Stimulated activated CD8-positive, alpha-beta memory T cell treated with anti-CD3 and anti-CD28 coated beads, Interleukin-2, amount 100 ng/mL, for 48 hours (primary cell): ENCODE results near the gene PTK6.
"Not testable (repeated sequence)": the region's sequence is repeated elsewhere in the genome, so short reads cannot be mapped to it uniquely, and the experiment has no call there.

Experiments used
- DNase-seq, 2 donors: peaks; one replicate each; pipeline ENCODE4 v3.0.0-alpha.2; 2020; ENCODE audit warnings: low read depth in 2 of 2

The PTK6 gene

GRCh38 chr20:63536997-63537524, at the start of gene PTK6:
TSS of gene PTK6 (minus strand) at chr20:63537376. CDS start at chr20:63537314, 62 bp downstream.
- DNase-seq = no peak

GRCh38 chr20:63586797-63587196, 49.6 kb upstream of the PTK6 start:
- no peak for DNase-seq

- DNase-seq = no peak
Observed at GRCh38 chr20:63585616-63586565, 48.7 kb upstream of the PTK6 start.

GRCh38 chr20:63582382-63583063, 45.3 kb upstream of the PTK6 start:
- no peak for DNase-seq

- peak in 1 of 2 donors; percentile 48 for DNase-seq
Observed at GRCh38 chr20:63580796-63581461, 43.8 kb upstream of the PTK6 start.

- DNase-seq = no peak
Observed at GRCh38 chr20:63579017-63579694, 42.0 kb upstream of the PTK6 start.

GRCh38 chr20:63578224-63579016, 41.2 kb upstream of the PTK6 start:
- no peak for DNase-seq

GRCh38 chr20:63577317-63577894, 40.2 kb upstream of the PTK6 start:
- no peak for DNase-seq

- DNase-seq = no peak
Observed at GRCh38 chr20:63576311-63576710, 39.1 kb upstream of the PTK6 start.

- DNase-seq = no peak
Observed at GRCh38 chr20:63574829-63575743, 37.9 kb upstream of the PTK6 start.

- DNase-seq = peak; percentile 34 to 41
Observed at GRCh38 chr20:63574156-63574828, 37.1 kb upstream of the PTK6 start, which contains the start of gene HELZ2. TSS of gene HELZ2 (minus strand) at chr20:63574239. CDS start at chr20:63572385, 1,854 bp downstream.

- no peak for DNase-seq
Observed at GRCh38 chr20:63573647-63574131, 36.5 kb upstream of the PTK6 start.

- no peak for DNase-seq
Observed at GRCh38 chr20:63572788-63573646, 35.8 kb upstream of the PTK6 start.

GRCh38 chr20:63572071-63572787, 35.1 kb upstream of the PTK6 start:
- DNase-seq = no peak

GRCh38 chr20:63571087-63571478, 33.9 kb upstream of the PTK6 start:
- DNase-seq = not testable (repeated sequence)

GRCh38 chr20:63570281-63571086, 33.3 kb upstream of the PTK6 start:
- no peak for DNase-seq
